PFSK-1 (cell line): ENCODE measurements around the gene ATG16L2.

Source experiments
- FOXP2 ChIP-seq: optimal IDR thresholded peaks from 2 replicates; pipeline ENCODE3; 2011; ENCODE audit warnings: borderline replicate concordance, control low read depth, inconsistent platforms; ENCODE audit not compliant: insufficient read depth; ENCODE audit errors: extremely low read length, extremely low read depth
- REST ChIP-seq, 2 experiments: IDR thresholded peaks; 2 replicates each; pipeline versions ENCODE4 v1.6.1 to v1.8.0; 2011 to 2012; ENCODE audit warnings: low read depth in 2 of 2, low read length in 2 of 2, control low read depth in 1 of 2, inconsistent platforms in 1 of 2, mild to moderate bottlenecking in 1 of 2, moderate library complexity in 1 of 2; ENCODE audit not compliant: insufficient read depth in 1 of 2
- SIN3A ChIP-seq: IDR thresholded peaks from 2 replicates; pipeline ENCODE4 v1.6.1; 2012; ENCODE audit warnings: mild to moderate bottlenecking, low read length, moderate library complexity, borderline replicate concordance; ENCODE audit not compliant: insufficient read depth

GRCh38 chr11:72812604-72812966, 1.6 kb upstream of the ATG16L2 start:
- TF ChIP-seq REST (IDR thresholded peaks at IDR 0.05; ENCODE audit: insufficient read depth in 1 of 2, low read depth in 2 of 2, low read length in 2 of 2) (no peak), FOXP2 (no peak), SIN3A (no peak)
